Measurements from ENCODE around the gene FAM83G.

The FAM83G gene

GRCh38 chr17:19012171-19013080 lies 7.9 kb upstream of the FAM83G start:
- FAIRE-seq, result peak; percentile 66
- DNase-seq (ENCODE audit: insufficient read length, low spot score), result no peak

- no peak for FAIRE-seq
These were observed 7.0 kb upstream of the FAM83G start for GRCh38 chr17:19011581-19011980.

GRCh38 chr17:19010729-19011505 lies 6.4 kb upstream of the FAM83G start:
- FAIRE-seq, result peak; percentile 86
- DNase-seq (ENCODE audit: insufficient read length, low spot score), result no peak

More at GRCh38 chr17:19011581-19011980, 7.0 kb upstream of the FAM83G start:
- DNase-seq (ENCODE audit: insufficient read length, low spot score), result no peak

- FAIRE-seq (no peak), DNase-seq (ENCODE audit: insufficient read length, low spot score) (no peak)
These were observed 5.4 kb upstream of the FAM83G start for GRCh38 chr17:19009970-19010369.

GRCh38 chr17:19006698-19007097 lies 2.1 kb upstream of the FAM83G start:
- no peak for FAIRE-seq
- DNase-seq (ENCODE audit: insufficient read length, low spot score), result no peak

- DNase-seq (ENCODE audit: insufficient read length, low spot score) (no peak), FAIRE-seq (no peak)
These were observed 1.3 kb upstream of the FAM83G start for GRCh38 chr17:19005789-19006430.

- peak; percentile 63 for FAIRE-seq
- no peak for DNase-seq (ENCODE audit: insufficient read length, low spot score)
These were observed 691 bp upstream of the FAM83G start for GRCh38 chr17:19005137-19005773.

- FAIRE-seq (peak; percentile 66), DNase-seq (ENCODE audit: insufficient read length, low spot score) (peak; percentile 78)
These were observed 782 bp downstream of the FAM83G start for GRCh38 chr17:19003543-19004420.

- DNase-seq (ENCODE audit: insufficient read length, low spot score), result no peak
These were observed 1.6 kb downstream of the FAM83G start for GRCh38 chr17:19002805-19003542.

GRCh38 chr17:19001907-19002590 lies 2.5 kb downstream of the FAM83G start:
- DNase-seq (ENCODE audit: insufficient read length, low spot score) (no peak), FAIRE-seq (no peak)

More at GRCh38 chr17:19002805-19003542, 1.6 kb downstream of the FAM83G start:
- no peak for FAIRE-seq

- FAIRE-seq (peak; percentile 57), DNase-seq (ENCODE audit: insufficient read length, low spot score) (no peak)
These were observed 3.8 kb downstream of the FAM83G start for GRCh38 chr17:19000531-19001325.

- FAIRE-seq (no peak), DNase-seq (ENCODE audit: insufficient read length, low spot score) (no peak)
These were observed 4.7 kb downstream of the FAM83G start for GRCh38 chr17:18999911-19000310.

- FAIRE-seq, result no peak
These were observed 5.2 kb downstream of the FAM83G start for GRCh38 chr17:18999394-18999793.

GRCh38 chr17:18997650-18998196 lies 6.8 kb downstream of the FAM83G start:
- FAIRE-seq (peak; percentile 60), DNase-seq (ENCODE audit: insufficient read length, low spot score) (no peak)

More at GRCh38 chr17:18999394-18999793, 5.2 kb downstream of the FAM83G start:
- DNase-seq (ENCODE audit: insufficient read length, low spot score), result no peak

- DNase-seq (ENCODE audit: insufficient read length, low spot score) (no peak), FAIRE-seq (peak; percentile 69)
These were observed 8.1 kb downstream of the FAM83G start for GRCh38 chr17:18996458-18996857.

GRCh38 chr17:18995220-18995619 lies 9.3 kb downstream of the FAM83G start:
- DNase-seq (ENCODE audit: insufficient read length, low spot score) (no peak), FAIRE-seq (no peak)

- DNase-seq (ENCODE audit: insufficient read length, low spot score) (no peak), FAIRE-seq (no peak)
These were observed 9.9 kb downstream of the FAM83G start for GRCh38 chr17:18994631-18995030.
